Left lung (tissue), 10 donors: ENCODE measurements around the gene CSNK1G1. TPM values are rescaled to one million over a fixed set of nuclear protein-coding genes. Genes with fewer than 3 reads are reported as not detected.
"Not testable (repeated sequence)": the region's sequence is repeated elsewhere in the genome, so short reads cannot be mapped to it uniquely, and the experiment has no call there.

Experiments
- ATAC-seq: fragments of 200-7000 bp; cut with Tn5 transposase; one replicate; pipeline ENCODE4 v1.9.1; 2020; ENCODE audit warnings: moderate library complexity
- DNase-seq, 4 donors: peaks; one replicate each; pipeline ENCODE4 v3.0.0-alpha.2; 2013 to 2020
- H3K27ac ChIP-seq, 2 donors: fragments of 200-600 bp; sonication (generic) in 1 of 2; one replicate each; pipeline versions ENCODE4 v1.5.0 to v1.8.0; 2020 to 2021
- H3K27me3 ChIP-seq, 2 donors: fragments of 200-600 bp; sonication (generic) in 1 of 2; one replicate each; pipeline versions ENCODE4 v1.5.0 to v1.8.0; 2020 to 2021
- H3K36me3 ChIP-seq, 2 donors: fragments of 200-600 bp; sonication (generic) in 1 of 2; one replicate each; pipeline versions ENCODE4 v1.5.0 to v1.8.0; 2020 to 2021
- H3K4me1 ChIP-seq, 2 donors: fragments of 200-600 bp; one replicate each; pipeline ENCODE4 v1.8.0; 2021
- H3K4me3 ChIP-seq, 2 donors: fragments of 200-600 bp; sonication (generic) in 1 of 2; one replicate each; pipeline versions ENCODE4 v1.5.0 to v1.8.0; 2020 to 2021; ENCODE audit warnings: mild to moderate bottlenecking in 1 of 2
- H3K9me3 ChIP-seq, 2 donors: fragments of 200-600 bp; sonication (generic) in 1 of 2; one replicate each; pipeline versions ENCODE4 v1.5.0 to v1.8.0; 2020 to 2021
- CTCF ChIP-seq, 2 donors: fragments of 200-600 bp; sonication (generic) in 1 of 2; IDR thresholded peaks; one replicate each; pipeline versions ENCODE4 v1.5.0 to v1.8.0; 2021; ENCODE audit warnings: antibody characterized with exemption in 2 of 2
- intact Hi-C, 2 donors: fragments of 100-400 bp; cut with DNase I; formaldehyde crosslinking; loops; one replicate each; pipeline versions ENCODE4 v1.11.2 to v1.14.2; 2022
- polyA plus RNA-seq, 6 donors: library from polyadenylated mRNA; unstranded; fragments of 120-200 nt; gene quantifications; one replicate each; pipeline ENCODE4 v1.2.1, GENCODE V29; 2013; ENCODE audit not compliant: insufficient read length in 6 of 6
- total RNA-seq, 2 donors: library from RNA; stranded (reverse); fragmentation: NEBNext Ultra II Directional; extraction: Animal tissue kit (Norgen Biotek cat#: 25700); gene quantifications; one replicate each; pipeline ENCODE4 v1.2.1, GENCODE V29; 2021
- donor health status: DM: no; HTN: yes; CAD: no.
- donor health status: DM: no; HTN: no; CAD: no.

Gene CSNK1G1
- total and polyA plus RNA-seq, 8 donors = 17.7 to 23.1 (median 20.5) TPM

- H3K27ac ChIP-seq = no peak overlapping the region
- TF ChIP-seq CTCF (IDR thresholded peaks at IDR 0.05) = no peak
Measured at GRCh38 chr15:64379216-64379960, 23.4 kb upstream of the CSNK1G1 start.

DNA sequence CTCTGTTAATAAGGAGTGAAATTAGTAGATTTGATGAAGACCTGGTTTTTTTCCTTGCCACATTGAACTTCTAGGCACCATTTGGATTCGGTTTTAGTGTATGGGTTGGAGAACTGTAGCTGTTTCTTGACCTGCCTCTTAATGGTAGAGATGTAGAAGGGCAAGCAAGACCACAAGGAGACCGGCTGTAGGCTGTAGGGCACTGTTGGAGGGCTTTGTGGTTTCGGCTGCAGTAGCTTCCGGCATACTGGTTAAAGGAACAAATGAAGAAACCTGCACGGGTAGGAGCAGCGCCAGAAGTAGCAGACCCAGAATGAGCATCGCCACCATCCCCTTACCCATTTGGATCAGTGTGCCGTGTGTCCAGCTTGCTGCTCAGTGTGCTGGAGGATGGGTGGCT is 17.4 kb upstream of the CSNK1G1 start:
- no peak overlapping the region for H3K27ac ChIP-seq
- TF ChIP-seq CTCF (IDR thresholded peaks at IDR 0.05) = no peak
- no peaks in the 10 kb centered on the region for H3K4me1 ChIP-seq
- H3K36me3 ChIP-seq = no peaks in the 10 kb centered on the region
- DNase-seq (no peak), ATAC-seq (no peak)
- H3K27me3 ChIP-seq = no peaks in the 10 kb centered on the region
- no peaks in the 10 kb centered on the region for H3K9me3 ChIP-seq
- intact Hi-C loops = no loop called here
- H3K4me3 ChIP-seq = no peak overlapping the region

More at GRCh38 chr15:64379216-64379960, 23.4 kb upstream of the CSNK1G1 start:
- Histone ChIP-seq H3K36me3 (no peaks in the 10 kb centered on the region), H3K27me3 (no peaks in the 10 kb centered on the region), H3K4me1 (peaks cover 0 to 17% of the 10 kb centered on the region in 2 donors), H3K9me3 (no peaks in the 10 kb centered on the region), H3K4me3 (no peak overlapping the region)
- DNase-seq (no peak), ATAC-seq (no peak)
- intact Hi-C loops = no loop called here

- intact Hi-C loops, H3K4me3 ChIP-seq, H3K27ac ChIP-seq, H3K4me1 ChIP-seq, H3K27me3 ChIP-seq, H3K36me3 ChIP-seq, ATAC-seq, H3K9me3 ChIP-seq, DNase-seq: not testable (repeated sequence)
Measured at GRCh38 chr15:64371383-64371782, 15.4 kb upstream of the CSNK1G1 start.

DNA sequence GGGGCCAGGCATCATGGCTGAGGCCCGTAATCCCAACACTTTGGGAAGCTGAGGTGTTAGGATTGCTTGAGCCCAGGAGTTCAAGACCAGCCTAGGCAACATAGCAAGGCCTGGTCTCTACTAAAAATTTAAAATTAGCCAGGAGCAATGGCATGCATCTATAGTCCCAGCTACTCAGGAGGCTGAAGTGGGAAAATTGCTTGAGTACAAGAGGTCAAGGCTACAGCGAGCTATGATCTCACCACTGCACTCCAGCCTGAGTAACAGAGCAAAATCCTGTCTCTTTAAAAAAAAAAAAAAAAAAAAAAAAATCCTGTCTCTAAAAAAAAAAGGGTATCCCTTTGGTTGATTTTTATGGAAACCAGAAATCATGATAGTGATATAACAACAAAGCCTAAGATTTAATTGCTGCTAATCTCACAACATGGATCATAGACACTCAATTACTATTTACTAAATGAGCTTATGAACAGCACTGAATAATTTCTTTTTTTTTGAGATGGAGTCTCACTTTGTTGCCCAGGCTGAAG is 13.2 kb upstream of the CSNK1G1 start:
- no peak for TF ChIP-seq CTCF (IDR thresholded peaks at IDR 0.05)
- H3K36me3 ChIP-seq = no peaks in the 10 kb centered on the region
- no peaks in the 10 kb centered on the region for H3K4me1 ChIP-seq
- H3K9me3 ChIP-seq = no peaks in the 10 kb centered on the region
- ATAC-seq = no peak
- no peak overlapping the region for H3K4me3 ChIP-seq
- H3K27me3 ChIP-seq = no peaks in the 10 kb centered on the region
- H3K27ac ChIP-seq = no peak overlapping the region
- DNase-seq = no peak
- intact Hi-C loops = no loop called here

DNA sequence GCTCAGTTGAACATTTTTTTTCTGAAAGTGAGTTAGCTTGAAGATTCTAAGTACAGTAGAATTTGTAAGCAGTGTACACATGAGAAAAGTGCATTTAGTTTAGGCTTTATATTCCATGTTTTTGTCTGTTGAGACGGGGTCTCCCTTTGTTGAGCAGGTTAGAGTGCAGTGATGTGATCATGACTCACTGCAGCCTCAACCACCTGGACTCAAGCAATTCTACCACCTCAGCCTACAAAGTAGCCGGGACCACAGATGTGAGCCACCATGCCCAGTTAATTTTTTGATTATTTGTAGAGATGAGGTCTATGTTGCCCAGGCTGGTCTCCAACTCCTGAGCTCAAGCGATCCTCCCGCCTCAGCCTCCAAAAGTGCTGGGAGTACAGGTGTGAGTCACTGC is 5.3 kb upstream of the CSNK1G1 start:
- H3K36me3 ChIP-seq = no peaks in the 10 kb centered on the region
- no peaks in the 10 kb centered on the region for H3K9me3 ChIP-seq
- no peaks in the 10 kb centered on the region for H3K27me3 ChIP-seq
- no peak for TF ChIP-seq CTCF (IDR thresholded peaks at IDR 0.05)
- H3K4me1 ChIP-seq = peaks cover 4 to 6% of the 10 kb centered on the region in 2 donors
- intact Hi-C loops = no loop called here
- ATAC-seq (no peak), DNase-seq (no peak)
- no peak overlapping the region for H3K27ac ChIP-seq
- H3K4me3 ChIP-seq = no peak overlapping the region
